Testis (tissue), 2 donors: ENCODE results near the gene MINDY4.

Experiments
- CTCF ChIP-seq, 3 experiments: fragments of 450-650 bp in 2 of 3; fragments of 200-600 bp in 1 of 3; sonication (generic) in 1 of 3; IDR thresholded peaks; one replicate each; pipeline ENCODE4 v1.5.1; 2016 to 2019; ENCODE audit warnings: antibody characterized with exemption in 3 of 3, mild to moderate bottlenecking in 2 of 3, moderate library complexity in 1 of 3
- POLR2A ChIP-seq: fragments of 450-650 bp; IDR thresholded peaks from one replicate; pipeline ENCODE4 v1.6.1; 2017; ENCODE audit warnings: antibody characterized with exemption, mild to moderate bottlenecking, moderate library complexity

- TF ChIP-seq CTCF (IDR thresholded peaks at IDR 0.05): no peak
- no peak for TF ChIP-seq POLR2A
Measured at GRCh38 chr7:30887464-30887872, 116.3 kb downstream of the MINDY4 start.
